Measurements from ENCODE around the gene NDUFA1.
"Not testable (repeated sequence)": the region's sequence is repeated elsewhere in the genome, so short reads cannot be mapped to it uniquely, and the experiment has no call there.

Gene NDUFA1

GRCh38 chrX:119885554-119886428, 14.2 kb downstream of the NDUFA1 start:
- TF ChIP-seq ZNF274 (IDR thresholded peaks at IDR 0.05; ENCODE audit: low read depth, low read length) = no peak
- TF ChIP-seq SUZ12 (IDR thresholded peaks at IDR 0.05; ENCODE audit: extremely low read depth, insufficient read depth, insufficient read length) = no peak
- TF ChIP-seq YY1 (IDR thresholded peaks at IDR 0.05; ENCODE audit: insufficient read depth, insufficient read length) = no peak

GRCh38 chrX:119887721-119888425, 16.2 kb downstream of the NDUFA1 start:
- H3K9ac ChIP-seq (ENCODE audit: insufficient read length, low read depth) = peak overlapping the region; percentile 56
- no peaks in the 10 kb centered on the region for H3K4me1 ChIP-seq (ENCODE audit: insufficient read depth, insufficient read length)
- no peaks in the 10 kb centered on the region for H3K36me3 ChIP-seq (ENCODE audit: insufficient read depth, insufficient read length, low read length)
- peak; percentile 77 for DNase-seq (ENCODE audit: low read depth, low spot score)
- TF ChIP-seq SUZ12 (IDR thresholded peaks at IDR 0.05; ENCODE audit: extremely low read depth, insufficient read depth, insufficient read length) = no peak
- no peak for TF ChIP-seq YY1 (IDR thresholded peaks at IDR 0.05; ENCODE audit: insufficient read depth, insufficient read length)
- no peak for TF ChIP-seq ZNF274 (IDR thresholded peaks at IDR 0.05; ENCODE audit: low read depth, low read length)
- H3K4me3 ChIP-seq (ENCODE audit: insufficient read length, low read depth) = peak overlapping the region; percentile 57
- H3K9me3 ChIP-seq (ENCODE audit: insufficient read depth, low read length) = no peaks in the 10 kb centered on the region
- H3K27me3 ChIP-seq (ENCODE audit: insufficient read depth, insufficient read length) = no peaks in the 10 kb centered on the region

More at GRCh38 chrX:119885554-119886428, 14.2 kb downstream of the NDUFA1 start:
- Histone ChIP-seq H3K27me3 (ENCODE audit: insufficient read depth, insufficient read length) (no peaks in the 10 kb centered on the region), H3K4me1 (ENCODE audit: insufficient read depth, insufficient read length) (peaks cover 2% of the 10 kb centered on the region), H3K9ac (ENCODE audit: insufficient read length, low read depth) (no peak overlapping the region), H3K36me3 (ENCODE audit: insufficient read depth, insufficient read length, low read length) (no peaks in the 10 kb centered on the region), H3K4me3 (ENCODE audit: insufficient read length, low read depth) (no peak overlapping the region), H3K9me3 (ENCODE audit: insufficient read depth, low read length) (no peaks in the 10 kb centered on the region)
- DNase-seq (ENCODE audit: low read depth, low spot score) = no peak

DNA sequence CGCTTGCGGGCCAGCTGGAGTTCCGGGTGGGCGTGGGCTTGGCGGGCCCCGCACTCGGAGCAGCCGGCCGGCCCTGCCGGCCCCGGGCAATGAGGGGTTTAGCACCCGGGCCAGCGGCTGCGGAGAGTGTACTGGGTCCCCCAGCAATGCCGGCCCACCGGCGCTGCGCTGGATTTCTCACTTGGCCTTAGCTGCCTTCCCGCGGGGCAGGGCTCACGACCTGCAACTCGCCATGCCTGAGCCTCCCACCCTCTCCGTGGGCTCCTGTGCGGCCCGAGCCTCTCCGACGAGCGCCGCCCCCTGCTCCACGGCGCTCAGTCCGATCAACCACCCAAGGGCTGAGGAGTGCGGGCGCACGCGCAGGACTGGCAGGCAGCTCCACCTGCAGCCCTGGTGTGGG, 19.0 kb downstream of the NDUFA1 start:
- DNase-seq (ENCODE audit: low read depth, low spot score); H3K4me1 ChIP-seq (ENCODE audit: insufficient read depth, insufficient read length); H3K9ac ChIP-seq (ENCODE audit: insufficient read length, low read depth); H3K9me3 ChIP-seq (ENCODE audit: insufficient read depth, low read length); H3K27me3 ChIP-seq (ENCODE audit: insufficient read depth, insufficient read length); H3K36me3 ChIP-seq (ENCODE audit: insufficient read depth, insufficient read length, low read length); H3K4me3 ChIP-seq (ENCODE audit: insufficient read length, low read depth): not testable (repeated sequence)

DNA sequence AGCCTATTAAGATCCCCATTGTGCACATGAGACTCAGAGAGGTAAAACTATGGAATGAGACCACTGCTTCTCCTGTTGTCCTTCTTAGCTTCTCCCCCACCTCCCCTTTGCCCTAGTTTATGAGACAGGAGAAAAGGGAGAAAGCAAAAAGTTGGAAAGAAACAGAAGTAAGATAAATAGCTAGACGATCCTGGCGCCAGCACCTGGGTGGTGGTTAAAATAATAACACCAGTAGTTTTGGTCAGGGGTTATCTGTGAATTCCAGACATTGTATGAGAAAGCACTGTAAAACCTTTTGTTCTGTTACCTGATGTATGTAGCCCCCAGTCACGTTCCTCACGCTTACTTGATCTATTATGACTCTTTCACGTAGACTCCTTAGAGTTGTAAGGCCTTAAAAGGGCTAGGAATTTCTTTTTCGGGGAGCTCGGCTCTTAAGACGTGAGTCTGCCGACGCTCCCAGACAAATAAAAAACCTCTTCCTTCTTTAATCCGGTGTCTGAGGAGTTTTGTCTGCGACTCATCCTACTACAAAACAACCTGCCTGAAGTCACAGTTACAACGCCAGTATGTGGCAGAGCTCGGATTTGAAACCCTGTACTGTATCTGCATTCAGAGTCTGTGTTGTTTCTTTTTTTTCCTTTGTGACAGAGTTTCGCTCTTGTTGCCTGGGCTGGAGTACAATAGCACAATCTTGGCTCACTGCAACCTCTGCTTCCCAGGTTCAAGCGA, 20.5 kb downstream of the NDUFA1 start:
- H3K27me3 ChIP-seq (ENCODE audit: insufficient read depth, insufficient read length) = not testable (repeated sequence)

DNA sequence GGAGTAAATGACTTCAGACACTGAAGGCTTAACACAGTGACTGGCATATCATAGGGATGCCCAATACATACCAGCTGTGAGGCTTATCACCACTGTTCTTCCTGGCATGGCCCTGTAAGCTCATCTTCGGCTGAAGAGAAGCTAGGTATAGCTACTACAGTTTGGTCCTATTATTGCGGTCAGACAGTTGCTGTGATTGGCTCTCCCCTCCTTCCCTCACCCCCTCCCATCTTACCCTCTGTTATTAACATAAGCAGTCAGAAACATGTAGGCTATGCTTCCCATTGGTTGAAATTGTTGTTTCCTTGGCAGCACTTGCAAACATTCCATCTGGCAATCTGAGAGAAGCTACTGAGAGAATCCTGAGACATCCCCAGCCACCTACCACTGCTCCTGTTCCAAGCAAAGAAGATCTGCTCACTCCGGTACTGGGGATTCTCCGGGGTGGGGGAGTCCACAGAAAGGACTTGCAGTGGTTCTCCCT, 24.3 kb downstream of the NDUFA1 start, which contains the start of gene AKAP14:
AKAP14 (plus strand) TSS at position 51 of the 484 bp plus-strand sequence. CDS start 7,331 bp downstream, outside the sequence.
- TF ChIP-seq YY1 (IDR thresholded peaks at IDR 0.05; ENCODE audit: insufficient read depth, insufficient read length) (no peak), ZNF274 (IDR thresholded peaks at IDR 0.05; ENCODE audit: low read depth, low read length) (no peak), SUZ12 (IDR thresholded peaks at IDR 0.05; ENCODE audit: extremely low read depth, insufficient read depth, insufficient read length) (no peak)
- Histone ChIP-seq H3K4me3 (ENCODE audit: insufficient read length, low read depth) (no peak within 1 kb of the TSS), H3K27me3 (ENCODE audit: insufficient read depth, insufficient read length) (no peaks in the 10 kb centered on the region), H3K9ac (ENCODE audit: insufficient read length, low read depth) (no peak within 1 kb of the TSS), H3K9me3 (ENCODE audit: insufficient read depth, low read length) (no peaks in the 10 kb centered on the region), H3K36me3 (ENCODE audit: insufficient read depth, insufficient read length, low read length) (no peaks in the 10 kb centered on the region), H3K4me1 (ENCODE audit: insufficient read depth, insufficient read length) (no peaks in the 10 kb centered on the region)
- DNase-seq (ENCODE audit: low read depth, low spot score) = no peak

More for the DNA sequence above, 20.5 kb downstream of the NDUFA1 start:
- DNase-seq (ENCODE audit: low read depth, low spot score); H3K4me3 ChIP-seq (ENCODE audit: insufficient read length, low read depth); H3K9me3 ChIP-seq (ENCODE audit: insufficient read depth, low read length); H3K36me3 ChIP-seq (ENCODE audit: insufficient read depth, insufficient read length, low read length); H3K4me1 ChIP-seq (ENCODE audit: insufficient read depth, insufficient read length); H3K9ac ChIP-seq (ENCODE audit: insufficient read length, low read depth): not testable (repeated sequence)

DNA sequence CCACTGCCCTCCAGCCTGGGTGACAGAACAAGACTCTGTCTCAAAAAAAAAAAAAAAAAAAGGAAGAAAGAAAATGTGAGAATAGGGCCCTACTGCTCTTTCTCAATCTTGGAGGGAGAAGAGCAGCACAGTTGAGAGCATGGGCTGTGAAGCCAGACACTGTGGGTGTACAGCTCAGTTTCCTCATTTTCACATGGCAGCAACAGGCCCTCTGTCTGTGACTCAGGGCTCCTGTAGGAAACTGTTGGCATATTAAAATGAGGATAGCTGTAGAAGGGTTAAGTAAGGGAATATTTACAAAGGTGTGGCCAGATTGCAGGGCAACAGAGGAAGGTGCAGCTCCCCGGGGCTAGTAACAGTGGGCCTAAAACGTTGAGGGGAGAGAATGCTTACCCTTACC, 27.5 kb downstream of the NDUFA1 start:
- DNase-seq (ENCODE audit: low read depth, low spot score) = no peak
- Histone ChIP-seq H3K36me3 (ENCODE audit: insufficient read depth, insufficient read length, low read length) (no peaks in the 10 kb centered on the region), H3K9ac (ENCODE audit: insufficient read length, low read depth) (no peak overlapping the region), H3K9me3 (ENCODE audit: insufficient read depth, low read length) (no peaks in the 10 kb centered on the region), H3K4me1 (ENCODE audit: insufficient read depth, insufficient read length) (no peaks in the 10 kb centered on the region), H3K27me3 (ENCODE audit: insufficient read depth, insufficient read length) (no peaks in the 10 kb centered on the region), H3K4me3 (ENCODE audit: insufficient read length, low read depth) (no peak overlapping the region)
- TF ChIP-seq ZNF274 (IDR thresholded peaks at IDR 0.05; ENCODE audit: low read depth, low read length) = no peak
- no peak for TF ChIP-seq YY1 (IDR thresholded peaks at IDR 0.05; ENCODE audit: insufficient read depth, insufficient read length)
- no peak for TF ChIP-seq SUZ12 (IDR thresholded peaks at IDR 0.05; ENCODE audit: extremely low read depth, insufficient read depth, insufficient read length)

DNA sequence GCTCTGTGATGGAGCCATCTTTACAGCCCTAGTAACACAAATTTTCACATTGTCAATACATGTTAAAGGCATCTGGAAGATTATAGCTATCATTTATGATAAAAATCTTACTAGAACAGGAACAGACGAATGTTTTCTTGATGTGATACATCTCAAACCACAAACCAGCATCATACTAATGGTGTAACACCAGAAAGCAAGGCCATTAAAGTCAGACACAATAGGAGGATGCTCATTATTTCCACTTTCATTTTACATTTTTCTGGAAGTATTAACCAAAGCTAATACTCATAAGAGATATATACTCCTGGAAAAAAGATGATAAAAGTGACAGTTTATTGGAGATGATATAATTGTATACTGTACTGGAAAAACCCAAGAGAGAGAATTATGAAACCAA, 29.3 kb downstream of the NDUFA1 start:
- DNase-seq (ENCODE audit: low read depth, low spot score) = no peak
- Histone ChIP-seq H3K9ac (ENCODE audit: insufficient read length, low read depth) (no peak overlapping the region), H3K4me1 (ENCODE audit: insufficient read depth, insufficient read length) (no peaks in the 10 kb centered on the region), H3K4me3 (ENCODE audit: insufficient read length, low read depth) (no peak overlapping the region), H3K36me3 (ENCODE audit: insufficient read depth, insufficient read length, low read length) (no peaks in the 10 kb centered on the region), H3K9me3 (ENCODE audit: insufficient read depth, low read length) (no peaks in the 10 kb centered on the region), H3K27me3 (ENCODE audit: insufficient read depth, insufficient read length) (no peaks in the 10 kb centered on the region)
- TF ChIP-seq YY1 (IDR thresholded peaks at IDR 0.05; ENCODE audit: insufficient read depth, insufficient read length) (no peak), ZNF274 (IDR thresholded peaks at IDR 0.05; ENCODE audit: low read depth, low read length) (no peak), SUZ12 (IDR thresholded peaks at IDR 0.05; ENCODE audit: extremely low read depth, insufficient read depth, insufficient read length) (no peak)

Data from NT2/D1 (cell line).